ENCODE measurements around the gene MARK2. TPM values are rescaled to one million over a fixed set of nuclear protein-coding genes. Genes with fewer than 3 reads are reported as not detected.

Gene MARK2
- total RNA-seq, 2 experiments from 2014 or later, result 23.3 to 24.5 TPM

DNA sequence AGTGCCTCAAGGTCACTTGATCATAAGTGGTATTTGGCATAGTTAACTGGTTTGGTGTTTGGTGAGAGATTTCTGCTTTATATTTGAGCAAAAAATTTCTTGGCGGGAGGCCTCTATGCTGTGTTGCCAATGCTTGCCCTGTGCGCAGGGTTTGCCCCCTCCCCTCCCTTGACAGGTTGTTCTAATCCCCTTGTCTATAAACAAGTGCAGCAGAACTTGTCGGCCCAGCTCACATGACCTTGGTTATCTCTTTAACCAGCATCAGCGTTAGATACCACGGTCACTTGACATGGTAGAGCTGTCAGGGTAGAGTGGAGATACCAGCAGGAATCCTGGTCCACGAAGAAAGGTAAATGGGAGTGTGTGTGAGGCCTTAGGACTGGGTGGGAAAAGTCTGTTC, 35.6 kb downstream of the MARK2 start:
- Mint-ChIP-seq H3K9me3 (no peaks in the 10 kb centered on the region), H3K27ac (no peak overlapping the region), H3K4me3 (no peak overlapping the region), H3K36me3 (ENCODE audit: low read depth) (peaks cover 30% of the 10 kb centered on the region), H3K27me3 (no peaks in the 10 kb centered on the region), H3K4me1 (ENCODE audit: low read depth) (peaks cover 82% of the 10 kb centered on the region)
- CTCF ChIA-PET, result interaction anchor here (0.8 to 3.8 kb wide), 3 partner anchors 9 to 71 kb away, joined by 3 to 13 read pairs (median 4); partner anchors contain the start of gene MARK2
- POLR2A ChIA-PET, result interaction anchor here (1.3 kb wide), 1 partner anchor 27 kb away, joined by 3 read pairs; no protein-coding TSS in a partner anchor
- no peak for DNase-seq
- intact Hi-C loops (cut with micrococcal nuclease), result loop anchor here (5.0 kb wide), 1 partner anchor 37 kb away; the partner anchor contains the start of gene MARK2
- TF ChIP-seq, protein P1, sequence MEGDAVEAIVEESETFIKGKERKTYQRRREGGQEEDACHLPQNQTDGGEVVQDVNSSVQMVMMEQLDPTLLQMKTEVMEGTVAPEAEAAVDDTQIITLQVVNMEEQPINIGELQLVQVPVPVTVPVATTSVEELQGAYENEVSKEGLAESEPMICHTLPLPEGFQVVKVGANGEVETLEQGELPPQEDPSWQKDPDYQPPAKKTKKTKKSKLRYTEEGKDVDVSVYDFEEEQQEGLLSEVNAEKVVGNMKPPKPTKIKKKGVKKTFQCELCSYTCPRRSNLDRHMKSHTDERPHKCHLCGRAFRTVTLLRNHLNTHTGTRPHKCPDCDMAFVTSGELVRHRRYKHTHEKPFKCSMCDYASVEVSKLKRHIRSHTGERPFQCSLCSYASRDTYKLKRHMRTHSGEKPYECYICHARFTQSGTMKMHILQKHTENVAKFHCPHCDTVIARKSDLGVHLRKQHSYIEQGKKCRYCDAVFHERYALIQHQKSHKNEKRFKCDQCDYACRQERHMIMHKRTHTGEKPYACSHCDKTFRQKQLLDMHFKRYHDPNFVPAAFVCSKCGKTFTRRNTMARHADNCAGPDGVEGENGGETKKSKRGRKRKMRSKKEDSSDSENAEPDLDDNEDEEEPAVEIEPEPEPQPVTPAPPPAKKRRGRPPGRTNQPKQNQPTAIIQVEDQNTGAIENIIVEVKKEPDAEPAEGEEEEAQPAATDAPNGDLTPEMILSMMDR (IDR thresholded peaks at IDR 0.05), result no peak
- ATAC-seq, result no peak

DNA sequence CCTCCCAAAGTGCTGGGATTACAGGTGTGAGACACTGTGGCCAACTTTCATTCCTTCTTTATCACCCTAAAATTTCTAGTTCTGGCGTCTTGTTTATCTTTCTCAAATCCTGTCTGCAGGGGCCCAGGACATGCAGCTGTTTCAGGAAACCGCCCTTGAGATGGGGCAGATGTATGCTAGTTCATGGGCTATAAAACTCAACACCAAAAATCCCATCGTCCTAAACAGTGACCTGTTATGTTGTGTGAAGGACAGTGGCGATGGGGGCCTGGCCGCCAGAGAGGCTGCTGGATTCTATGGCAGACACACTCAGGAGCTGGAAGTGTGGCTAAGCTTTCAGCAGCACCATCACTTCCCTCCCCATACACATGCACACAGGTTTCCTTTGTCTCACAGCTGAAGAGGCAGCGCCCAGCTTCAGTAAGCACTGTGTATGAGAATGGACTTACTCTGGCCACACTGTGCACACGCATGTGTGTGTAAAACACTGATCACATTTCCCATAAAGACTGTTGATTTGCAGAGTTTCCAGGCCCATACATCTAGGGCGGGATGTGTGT, 36.7 kb downstream of the MARK2 start:
- no peak overlapping the region for H3K4me3 Mint-ChIP-seq
- intact Hi-C loops (cut with micrococcal nuclease), result no loop called here
- no peak overlapping the region for H3K27ac Mint-ChIP-seq
- CTCF ChIA-PET, result interaction anchor here (0.8 to 3.8 kb wide), 7 partner anchors 8 to 70 kb away, joined by 3 to 13 read pairs (median 4); partner anchors contain the start of gene MARK2
- no peaks in the 10 kb centered on the region for H3K27me3 Mint-ChIP-seq
- H3K9me3 Mint-ChIP-seq, result no peaks in the 10 kb centered on the region
- no peak for DNase-seq
- peaks cover 81% of the 10 kb centered on the region for H3K4me1 Mint-ChIP-seq (ENCODE audit: low read depth)
- TF ChIP-seq, protein P1 (IDR thresholded peaks at IDR 0.05), result no peak
- ATAC-seq, result no peak
- POLR2A ChIA-PET, result interaction anchor here (1.1 to 1.6 kb wide), 2 partner anchors 10 to 38 kb away, joined by 3 to 4 read pairs; no protein-coding TSS in a partner anchor
- H3K36me3 Mint-ChIP-seq (ENCODE audit: low read depth), result peaks cover 31% of the 10 kb centered on the region

GRCh38 chr11:63876616-63877015, 37.7 kb downstream of the MARK2 start:
- ATAC-seq (no peak), DNase-seq (no peak)
- intact Hi-C loops (cut with micrococcal nuclease), result no loop called here
- Mint-ChIP-seq H3K27ac (no peak overlapping the region), H3K36me3 (ENCODE audit: low read depth) (peaks cover 32% of the 10 kb centered on the region), H3K27me3 (no peaks in the 10 kb centered on the region), H3K4me1 (ENCODE audit: low read depth) (peaks cover 83% of the 10 kb centered on the region), H3K9me3 (no peaks in the 10 kb centered on the region), H3K4me3 (no peak overlapping the region)
- TF ChIP-seq, protein P1 (IDR thresholded peaks at IDR 0.05), result no peak
- POLR2A ChIA-PET, result interaction anchor here (1.1 to 1.6 kb wide), 2 partner anchors 11 to 39 kb away, joined by 3 to 4 read pairs; no protein-coding TSS in a partner anchor
- CTCF ChIA-PET, result interaction anchor here (0.9 to 3.8 kb wide), 6 partner anchors 12 to 69 kb away, joined by 4 to 13 read pairs (median 4); partner anchors contain the start of gene MARK2

DNA sequence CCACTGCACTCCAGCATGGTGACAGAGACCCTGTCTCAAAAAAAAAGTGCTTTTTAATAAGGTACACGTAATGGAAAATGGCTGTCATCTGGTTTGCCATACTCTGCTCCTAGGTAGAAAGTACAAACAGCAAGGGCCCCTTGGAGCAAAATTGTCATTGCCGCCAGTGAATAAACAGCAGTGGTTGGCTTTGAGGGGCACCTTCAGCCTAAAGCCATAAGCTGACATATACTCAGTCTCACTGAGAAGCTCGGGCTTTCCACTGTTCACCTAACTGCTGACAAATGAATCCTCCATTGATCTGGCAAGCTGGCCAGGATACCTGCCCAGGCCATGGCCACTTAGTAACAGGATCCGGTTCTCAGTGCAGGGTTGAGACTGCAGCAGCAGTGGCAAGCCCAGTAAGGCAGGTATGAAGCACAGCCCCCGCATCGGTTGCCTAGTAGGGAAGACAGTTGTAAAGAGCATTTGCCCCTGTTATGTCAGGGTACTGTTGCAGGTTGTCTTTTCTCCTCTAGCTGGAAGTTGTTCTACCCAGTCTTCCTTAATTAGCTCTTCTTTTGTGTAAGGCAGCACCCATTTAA, 38.8 kb downstream of the MARK2 start:
- TF ChIP-seq, protein P1 (IDR thresholded peaks at IDR 0.05), result no peak
- ATAC-seq (peak; percentile 63), DNase-seq (peak; percentile 42)
- peak overlapping the region; percentile 21 for H3K27ac Mint-ChIP-seq
- H3K27me3 Mint-ChIP-seq, result no peaks in the 10 kb centered on the region
- H3K4me1 Mint-ChIP-seq (ENCODE audit: low read depth), result peaks cover 80% of the 10 kb centered on the region
- H3K9me3 Mint-ChIP-seq, result no peaks in the 10 kb centered on the region
- intact Hi-C loops (cut with micrococcal nuclease), result no loop called here
- ChIA-PET POLR2A (interaction anchor here (0.8 kb wide), 1 partner anchor 10 kb away, joined by 3 read pairs; no protein-coding TSS in a partner anchor), CTCF (interaction anchor here (0.9 to 3.8 kb wide), 8 partner anchors 10 to 41 kb away, joined by 3 to 13 read pairs (median 4); partner anchors contain the start of gene MARK2)
- H3K36me3 Mint-ChIP-seq (ENCODE audit: low read depth), result peaks cover 32% of the 10 kb centered on the region
- H3K4me3 Mint-ChIP-seq, result no peak overlapping the region
